Measurements from ENCODE around the gene ITSN1. TPM values are rescaled to one million over a fixed set of nuclear protein-coding genes. Genes with fewer than 3 reads are reported as not detected.

The ITSN1 gene
- total RNA-seq, 1 experiment from 2014 or later = 88.5 TPM

DNA sequence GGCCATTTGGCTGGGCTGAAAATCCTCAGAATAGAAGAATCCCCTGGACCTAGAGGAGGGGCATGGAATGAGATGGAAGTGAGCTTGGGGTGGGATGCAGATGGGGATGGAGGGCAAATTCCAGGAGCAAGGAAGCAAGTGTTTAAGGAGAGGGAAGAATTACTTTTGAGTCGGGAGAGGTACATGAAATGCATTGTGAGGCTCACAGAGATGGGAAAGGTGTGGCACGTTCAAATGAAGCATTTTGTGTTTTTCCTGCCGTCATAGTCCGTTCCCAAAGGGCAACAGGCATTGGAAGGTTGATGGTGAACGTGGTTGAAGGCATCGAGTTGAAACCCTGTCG, 242.8 kb downstream of the ITSN1 start:
- H3K4me3 ChIP-seq (ENCODE audit: low read depth, low read length) = no peak overlapping the region
- CTCF ChIA-PET = no interaction called here
- no peaks in the 10 kb centered on the region for H3K4me1 Mint-ChIP-seq (ENCODE audit: low read depth, unreplicated experiment)
- intact Hi-C loops (cut with micrococcal nuclease; ENCODE audit: unreplicated experiment) = no loop called here
- no peaks in the 10 kb centered on the region for H3K36me3 ChIP-seq (ENCODE audit: control insufficient read depth, insufficient read depth, low read length)
- no peaks in the 10 kb centered on the region for H3K36me3 Mint-ChIP-seq (ENCODE audit: insufficient read depth, unreplicated experiment)
- H3K27me3 ChIP-seq (replicated peaks; ENCODE audit: control insufficient read depth, insufficient read depth, low read length) = no peaks in the 10 kb centered on the region
- H3K4me3 Mint-ChIP-seq (ENCODE audit: unreplicated experiment) = no peak overlapping the region
- no peaks in the 10 kb centered on the region for H3K9me3 ChIP-seq
- TF ChIP-seq, protein P1, sequence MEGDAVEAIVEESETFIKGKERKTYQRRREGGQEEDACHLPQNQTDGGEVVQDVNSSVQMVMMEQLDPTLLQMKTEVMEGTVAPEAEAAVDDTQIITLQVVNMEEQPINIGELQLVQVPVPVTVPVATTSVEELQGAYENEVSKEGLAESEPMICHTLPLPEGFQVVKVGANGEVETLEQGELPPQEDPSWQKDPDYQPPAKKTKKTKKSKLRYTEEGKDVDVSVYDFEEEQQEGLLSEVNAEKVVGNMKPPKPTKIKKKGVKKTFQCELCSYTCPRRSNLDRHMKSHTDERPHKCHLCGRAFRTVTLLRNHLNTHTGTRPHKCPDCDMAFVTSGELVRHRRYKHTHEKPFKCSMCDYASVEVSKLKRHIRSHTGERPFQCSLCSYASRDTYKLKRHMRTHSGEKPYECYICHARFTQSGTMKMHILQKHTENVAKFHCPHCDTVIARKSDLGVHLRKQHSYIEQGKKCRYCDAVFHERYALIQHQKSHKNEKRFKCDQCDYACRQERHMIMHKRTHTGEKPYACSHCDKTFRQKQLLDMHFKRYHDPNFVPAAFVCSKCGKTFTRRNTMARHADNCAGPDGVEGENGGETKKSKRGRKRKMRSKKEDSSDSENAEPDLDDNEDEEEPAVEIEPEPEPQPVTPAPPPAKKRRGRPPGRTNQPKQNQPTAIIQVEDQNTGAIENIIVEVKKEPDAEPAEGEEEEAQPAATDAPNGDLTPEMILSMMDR (IDR thresholded peaks at IDR 0.05; ENCODE audit: insufficient read depth in 1 of 2, low read depth in 1 of 2, low read length in 1 of 2, severe bottlenecking in 1 of 2, unreplicated experiment in 1 of 2) = no peak
- no peak overlapping the region for H3K27ac Mint-ChIP-seq (ENCODE audit: unreplicated experiment)
- no peaks in the 10 kb centered on the region for H3K4me1 ChIP-seq
- no peaks in the 10 kb centered on the region for H3K27me3 Mint-ChIP-seq (ENCODE audit: insufficient read depth, unreplicated experiment)
- no peak for DNase-seq
- no peaks in the 10 kb centered on the region for H3K9me3 Mint-ChIP-seq (ENCODE audit: unreplicated experiment)
- POLR2A ChIA-PET = no interaction called here
- BruUV-seq (replicated peaks) = no TSS peak

DNA sequence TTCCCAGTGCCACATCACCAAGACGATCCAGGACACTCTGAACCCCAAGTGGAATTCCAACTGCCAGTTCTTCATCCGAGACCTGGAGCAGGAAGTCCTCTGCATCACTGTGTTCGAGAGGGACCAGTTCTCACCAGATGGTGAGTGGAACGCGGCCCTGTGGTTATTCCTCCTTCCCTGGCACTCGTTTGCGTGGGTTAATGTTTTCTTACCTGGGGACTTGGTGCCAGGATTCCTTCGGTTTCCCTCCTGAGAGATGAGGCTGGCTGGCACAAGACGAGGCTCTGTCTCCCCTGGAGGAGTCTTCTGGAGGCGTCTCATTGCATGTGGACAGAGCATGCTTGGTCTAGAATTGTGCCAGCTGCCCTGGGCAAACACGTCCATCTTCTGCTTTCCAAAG, 244.0 kb downstream of the ITSN1 start:
- CTCF ChIA-PET = no interaction called here
- no peaks in the 10 kb centered on the region for H3K4me1 ChIP-seq
- Mint-ChIP-seq H3K4me3 (ENCODE audit: unreplicated experiment) (no peak overlapping the region), H3K36me3 (ENCODE audit: insufficient read depth, unreplicated experiment) (no peaks in the 10 kb centered on the region), H3K27ac (ENCODE audit: unreplicated experiment) (no peak overlapping the region), H3K9me3 (ENCODE audit: unreplicated experiment) (no peaks in the 10 kb centered on the region), H3K27me3 (ENCODE audit: insufficient read depth, unreplicated experiment) (no peaks in the 10 kb centered on the region), H3K4me1 (ENCODE audit: low read depth, unreplicated experiment) (no peaks in the 10 kb centered on the region)
- TF ChIP-seq, protein P1 (IDR thresholded peaks at IDR 0.05; ENCODE audit: insufficient read depth in 1 of 2, low read depth in 1 of 2, low read length in 1 of 2, severe bottlenecking in 1 of 2, unreplicated experiment in 1 of 2) = no peak
- no TSS peak for BruUV-seq (replicated peaks)
- no peaks in the 10 kb centered on the region for H3K27me3 ChIP-seq (replicated peaks; ENCODE audit: control insufficient read depth, insufficient read depth, low read length)
- no peak for DNase-seq
- H3K9me3 ChIP-seq = no peaks in the 10 kb centered on the region
- POLR2A ChIA-PET = no interaction called here
- no peaks in the 10 kb centered on the region for H3K36me3 ChIP-seq (ENCODE audit: control insufficient read depth, insufficient read depth, low read length)
- no peak overlapping the region for H3K4me3 ChIP-seq (ENCODE audit: low read depth, low read length)
- intact Hi-C loops (cut with micrococcal nuclease; ENCODE audit: unreplicated experiment) = no loop called here

DNA sequence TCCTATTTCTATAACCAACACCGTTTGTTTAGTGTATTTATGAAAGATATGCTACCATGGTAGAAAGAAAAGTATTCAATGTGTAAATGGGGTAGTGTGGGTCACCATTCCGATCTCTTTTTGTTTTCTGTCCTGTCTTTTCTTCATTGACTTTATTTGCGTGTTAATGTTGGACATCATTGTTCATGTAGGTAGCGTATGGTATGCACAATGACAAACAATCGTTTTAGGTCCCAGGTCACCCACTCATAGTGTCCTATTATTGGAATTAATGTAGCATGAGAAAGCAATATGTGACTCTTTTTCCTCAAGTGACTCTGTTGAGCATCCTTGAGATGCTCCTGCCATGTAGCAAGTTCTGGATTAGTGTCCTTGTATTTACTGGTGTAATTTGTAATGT, 247.9 kb downstream of the ITSN1 start:
- Mint-ChIP-seq H3K36me3 (ENCODE audit: insufficient read depth, unreplicated experiment) (peaks cover 7% of the 10 kb centered on the region), H3K27ac (ENCODE audit: unreplicated experiment) (no peak overlapping the region), H3K9me3 (ENCODE audit: unreplicated experiment) (no peaks in the 10 kb centered on the region), H3K4me1 (ENCODE audit: low read depth, unreplicated experiment) (peaks cover 8% of the 10 kb centered on the region), H3K4me3 (ENCODE audit: unreplicated experiment) (no peak overlapping the region), H3K27me3 (ENCODE audit: insufficient read depth, unreplicated experiment) (no peaks in the 10 kb centered on the region)
- BruUV-seq (replicated peaks) = no TSS peak
- intact Hi-C loops (cut with micrococcal nuclease; ENCODE audit: unreplicated experiment) = loop anchor here (5.0 kb wide), 1 partner anchor 68 kb away; no protein-coding TSS in a partner anchor
- POLR2A ChIA-PET = no interaction called here
- CTCF ChIA-PET = no interaction called here
- TF ChIP-seq, protein P1 (IDR thresholded peaks at IDR 0.05; ENCODE audit: insufficient read depth in 1 of 2, low read depth in 1 of 2, low read length in 1 of 2, severe bottlenecking in 1 of 2, unreplicated experiment in 1 of 2) = no peak
- no peak for DNase-seq
- Histone ChIP-seq H3K27me3 (replicated peaks; ENCODE audit: control insufficient read depth, insufficient read depth, low read length) (no peaks in the 10 kb centered on the region), H3K4me3 (ENCODE audit: low read depth, low read length) (no peak overlapping the region), H3K36me3 (ENCODE audit: control insufficient read depth, insufficient read depth, low read length) (no peaks in the 10 kb centered on the region), H3K4me1 (no peaks in the 10 kb centered on the region), H3K9me3 (no peaks in the 10 kb centered on the region)

Measured in Caco-2 (cell line).